ENCODE measurements around the gene CCDC90B.
A peak's percentile ranks its signal among the peaks of the same experiment; 100 is the strongest.
"Not testable (repeated sequence)": the region's sequence is repeated elsewhere in the genome, so short reads cannot be mapped to it uniquely, and the experiment has no call there.

Gene CCDC90B

DNA sequence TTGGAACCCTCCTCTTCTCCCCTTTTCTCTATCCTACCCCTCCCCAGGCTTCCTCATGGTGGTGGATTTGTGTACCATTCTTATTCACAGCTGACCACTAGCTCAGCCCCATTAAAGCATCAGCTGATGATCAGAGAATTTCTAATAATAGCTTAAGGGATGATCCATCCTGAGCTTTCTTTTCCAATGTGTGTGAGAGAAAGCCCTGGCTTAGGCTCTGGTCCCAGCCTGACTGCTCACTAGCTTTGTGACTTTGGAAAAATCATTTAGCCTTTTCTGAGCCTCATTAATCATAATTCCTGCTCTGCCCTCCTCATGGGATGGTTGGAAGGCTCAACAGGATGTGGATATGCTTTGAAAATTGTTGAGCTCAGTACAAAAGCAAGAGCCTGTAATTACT is 26.3 kb upstream of the CCDC90B start:
- H3K27ac ChIP-seq: no peak overlapping the region
- TF ChIP-seq, protein P1, sequence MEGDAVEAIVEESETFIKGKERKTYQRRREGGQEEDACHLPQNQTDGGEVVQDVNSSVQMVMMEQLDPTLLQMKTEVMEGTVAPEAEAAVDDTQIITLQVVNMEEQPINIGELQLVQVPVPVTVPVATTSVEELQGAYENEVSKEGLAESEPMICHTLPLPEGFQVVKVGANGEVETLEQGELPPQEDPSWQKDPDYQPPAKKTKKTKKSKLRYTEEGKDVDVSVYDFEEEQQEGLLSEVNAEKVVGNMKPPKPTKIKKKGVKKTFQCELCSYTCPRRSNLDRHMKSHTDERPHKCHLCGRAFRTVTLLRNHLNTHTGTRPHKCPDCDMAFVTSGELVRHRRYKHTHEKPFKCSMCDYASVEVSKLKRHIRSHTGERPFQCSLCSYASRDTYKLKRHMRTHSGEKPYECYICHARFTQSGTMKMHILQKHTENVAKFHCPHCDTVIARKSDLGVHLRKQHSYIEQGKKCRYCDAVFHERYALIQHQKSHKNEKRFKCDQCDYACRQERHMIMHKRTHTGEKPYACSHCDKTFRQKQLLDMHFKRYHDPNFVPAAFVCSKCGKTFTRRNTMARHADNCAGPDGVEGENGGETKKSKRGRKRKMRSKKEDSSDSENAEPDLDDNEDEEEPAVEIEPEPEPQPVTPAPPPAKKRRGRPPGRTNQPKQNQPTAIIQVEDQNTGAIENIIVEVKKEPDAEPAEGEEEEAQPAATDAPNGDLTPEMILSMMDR (conservative IDR thresholded peaks at IDR 0.05): no peak

DNA sequence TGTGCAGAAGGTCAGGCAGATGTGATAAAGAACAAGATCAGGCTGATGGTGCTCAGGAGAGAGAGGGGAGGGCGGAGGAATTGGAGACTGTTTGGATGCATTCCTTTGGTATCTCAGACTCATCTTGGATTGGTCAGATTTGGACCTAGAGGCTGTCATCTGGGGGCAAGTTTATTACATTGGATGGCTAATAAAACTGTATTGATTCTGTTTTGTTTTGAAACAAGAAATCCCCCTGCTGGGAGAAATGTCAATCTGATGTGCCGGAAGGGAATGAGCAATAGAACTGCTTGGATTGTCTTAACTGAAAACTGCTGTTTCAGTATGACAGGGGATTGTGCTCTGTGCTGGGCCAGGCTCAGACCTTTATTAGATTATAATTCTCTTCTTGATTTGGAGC is 25.5 kb upstream of the CCDC90B start:
- H3K27ac ChIP-seq: no peak overlapping the region
- TF ChIP-seq, protein P1 (conservative IDR thresholded peaks at IDR 0.05): no peak

DNA sequence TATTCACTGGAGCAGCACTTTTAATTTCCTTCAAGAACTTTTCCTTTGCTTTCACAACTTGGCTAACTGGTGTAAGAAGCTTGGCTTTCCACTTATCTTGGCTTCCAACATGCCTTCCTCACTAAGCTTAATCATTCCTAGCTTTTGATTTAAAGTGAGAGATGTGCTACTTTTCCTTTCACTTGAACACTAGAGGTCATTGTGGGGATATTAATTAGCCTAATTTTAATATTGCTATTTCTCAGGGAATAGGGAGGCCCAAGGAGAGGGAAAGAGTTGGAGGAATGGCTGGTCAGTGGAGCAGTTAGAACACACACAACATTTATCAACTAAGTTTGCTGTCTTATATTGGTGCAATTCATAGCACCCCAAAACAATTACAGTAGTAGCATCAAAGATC is 24.6 kb upstream of the CCDC90B start:
- TF ChIP-seq, protein P1 (conservative IDR thresholded peaks at IDR 0.05): peak; percentile 61
- H3K27ac ChIP-seq: no peak overlapping the region

DNA sequence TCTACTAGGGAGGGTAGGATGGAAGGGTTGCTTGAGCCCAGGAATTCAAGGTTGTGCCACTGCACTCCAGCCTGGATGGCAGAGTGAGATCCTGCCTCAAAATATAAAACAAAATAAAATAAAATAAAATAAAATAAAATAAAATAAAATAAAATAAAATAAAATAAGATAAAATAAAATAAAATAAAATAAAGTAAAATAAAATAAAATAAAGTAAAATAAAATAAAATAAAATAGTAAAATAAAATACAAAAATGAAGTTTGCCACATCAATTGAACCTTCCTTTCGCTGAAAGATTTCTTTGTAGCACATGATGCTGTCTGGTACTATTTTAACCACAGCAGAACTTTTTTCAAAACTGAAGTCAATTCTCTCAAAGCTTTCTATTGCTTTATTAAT is 22.4 kb upstream of the CCDC90B start:
- not testable (repeated sequence) for H3K27ac ChIP-seq

DNA sequence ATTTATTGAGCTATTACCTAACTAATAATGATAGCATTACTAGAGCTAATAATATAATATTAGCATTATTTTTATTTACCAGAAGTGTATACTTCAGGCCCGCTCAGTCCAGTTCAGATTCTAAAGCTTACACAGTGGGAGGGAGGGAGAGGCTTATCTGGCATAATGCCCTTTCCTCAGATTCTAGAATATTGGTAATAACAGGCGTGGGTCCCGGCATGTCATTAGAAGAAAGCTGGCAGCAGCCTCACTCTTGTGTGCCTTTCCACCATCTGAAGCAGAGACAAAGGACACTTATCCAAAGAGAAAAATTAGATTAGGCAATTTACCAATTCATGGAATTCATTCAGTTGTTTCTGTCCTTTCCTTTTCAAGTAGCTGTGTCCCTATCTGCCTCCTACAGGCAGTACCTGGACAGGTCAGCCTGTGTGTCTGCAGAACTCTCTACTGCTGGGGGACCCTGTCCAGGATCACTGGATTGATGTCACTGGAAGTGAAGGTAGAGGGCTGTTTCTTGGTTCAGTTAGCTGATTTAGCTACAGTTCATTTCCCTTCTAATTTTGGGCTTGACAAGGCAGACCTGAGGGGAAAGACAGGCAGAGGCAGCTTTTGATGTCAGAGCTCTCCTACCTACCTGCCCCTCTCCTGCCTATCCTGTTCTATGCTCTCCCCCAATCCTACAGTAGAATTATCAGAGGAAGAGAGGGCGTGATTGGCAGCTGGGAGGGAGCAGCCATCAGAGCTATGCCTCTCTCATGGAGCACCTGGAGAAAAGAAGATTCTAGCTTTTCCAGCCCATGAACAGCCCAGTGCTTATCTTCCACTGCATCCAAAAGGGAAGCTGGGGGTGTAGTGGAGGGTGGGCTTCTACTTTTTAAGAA is 20.3 kb upstream of the CCDC90B start:
- TF ChIP-seq, protein P1 (conservative IDR thresholded peaks at IDR 0.05): no peak
- H3K27ac ChIP-seq: no peak overlapping the region

DNA sequence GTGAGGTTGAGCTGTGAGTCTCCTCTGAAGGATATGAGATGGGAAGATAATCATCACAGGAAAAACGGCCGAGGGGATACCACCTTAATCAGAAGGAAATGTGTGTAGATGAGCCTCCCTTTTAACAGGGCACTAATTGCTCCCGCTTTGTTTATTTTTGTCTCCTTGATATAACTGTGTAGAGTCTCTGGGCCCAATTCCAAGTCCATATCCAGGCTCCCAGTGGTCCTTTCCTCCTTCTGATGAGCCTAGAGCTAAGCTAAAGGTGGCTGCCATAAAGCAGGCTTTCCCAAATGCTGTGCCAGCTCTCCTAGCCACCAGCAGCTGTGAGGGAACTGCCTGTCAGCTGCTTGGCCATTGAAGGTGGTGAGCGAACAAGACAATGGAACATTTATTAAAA is 17.1 kb upstream of the CCDC90B start:
- H3K27ac ChIP-seq: peak overlapping the region; percentile 25
- TF ChIP-seq, protein P1 (conservative IDR thresholded peaks at IDR 0.05): no peak

DNA sequence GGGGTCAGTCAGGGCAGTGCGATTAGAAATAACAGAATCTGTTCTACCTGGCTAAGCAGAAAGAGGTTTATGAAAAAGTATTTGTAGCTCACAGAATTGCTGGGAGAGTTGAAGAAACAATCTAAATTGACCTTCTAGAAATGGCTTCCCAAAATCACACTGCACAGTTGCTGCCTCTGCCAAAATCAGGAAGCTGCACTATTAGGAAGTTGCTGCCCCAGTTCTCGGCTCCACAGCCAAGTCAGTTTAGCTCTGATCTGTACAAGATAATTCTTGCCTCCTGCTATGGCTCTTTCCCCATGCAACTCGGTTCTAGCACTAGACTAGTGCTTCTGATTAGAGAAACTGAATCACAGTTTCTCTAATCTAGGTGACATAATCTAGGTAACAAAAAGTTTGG is 16.0 kb upstream of the CCDC90B start:
- TF ChIP-seq, protein P1 (conservative IDR thresholded peaks at IDR 0.05): no peak
- H3K27ac ChIP-seq: no peak overlapping the region

DNA sequence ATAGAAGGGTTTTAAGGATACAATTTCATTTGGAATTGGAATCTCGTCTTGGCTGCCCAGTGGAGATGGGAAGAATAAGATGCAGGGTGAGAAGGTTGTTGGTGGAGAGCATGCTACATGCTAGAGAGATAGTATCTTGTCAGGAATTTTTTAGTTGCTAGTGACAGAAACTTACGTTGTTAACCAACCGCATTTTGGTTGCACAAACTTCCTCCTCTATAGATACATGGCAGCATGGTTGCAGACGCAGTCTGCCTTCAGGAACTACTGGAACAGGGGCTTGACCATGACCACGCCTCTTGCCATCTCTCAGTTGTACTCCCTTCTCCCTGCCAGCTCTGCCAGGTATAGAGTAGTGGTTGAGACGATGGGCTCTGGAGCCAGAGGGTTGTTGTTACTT is 13.5 kb upstream of the CCDC90B start:
- TF ChIP-seq, protein P1 (conservative IDR thresholded peaks at IDR 0.05): no peak
- H3K27ac ChIP-seq: no peak overlapping the region
